GM21360 (cell line): ENCODE data around the gene RCC1.
"Not testable (repeated sequence)": the region's sequence is repeated elsewhere in the genome, so short reads cannot be mapped to it uniquely, and the experiment has no call there.

ENCODE experiments used
- ATAC-seq: cut with Tn5 transposase; IDR thresholded peaks from one replicate; pipeline ENCODE4 v1.9.1; 2021; ENCODE audit warnings: mild to moderate bottlenecking, moderate library complexity; ENCODE audit not compliant: unreplicated experiment

The RCC1 gene

DNA sequence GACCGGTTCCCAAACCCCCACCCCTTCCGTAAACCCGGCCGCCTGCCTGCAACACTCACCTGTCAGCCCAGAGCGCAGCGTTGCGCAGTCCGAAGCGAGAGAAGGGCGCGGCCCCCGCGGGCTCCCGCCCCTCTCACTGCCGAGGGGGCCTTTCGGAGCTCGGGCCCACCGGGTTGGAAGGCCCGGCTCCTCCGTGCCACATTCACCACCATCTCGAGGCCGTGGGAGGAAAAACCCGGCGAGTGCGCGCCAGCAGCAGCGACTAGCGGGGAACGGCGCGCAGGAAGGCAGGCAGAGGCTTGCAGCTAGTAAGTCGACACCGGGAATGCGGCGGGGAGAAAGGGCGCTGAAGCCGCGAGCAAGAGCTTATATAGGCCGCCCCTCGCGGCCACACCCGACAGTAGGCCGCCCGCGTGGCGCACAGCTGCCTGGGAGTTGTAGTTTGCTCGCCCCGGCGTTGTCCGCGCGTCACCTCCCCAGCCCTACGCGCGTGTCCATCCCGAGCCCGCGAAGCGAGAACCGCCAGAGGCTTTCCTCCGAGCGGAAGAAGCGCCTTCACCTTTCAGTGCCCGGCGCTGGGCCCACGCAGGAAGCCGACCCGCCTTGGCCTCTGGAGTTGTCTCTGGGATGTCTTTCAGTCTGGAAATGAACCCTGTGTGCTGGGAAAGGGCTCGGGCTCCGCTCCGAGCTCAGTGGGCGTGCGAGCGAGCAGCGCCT, 75.8 kb downstream of the RCC1 start:
- peak; percentile 70 for ATAC-seq

- ATAC-seq = peak; percentile 3
Measured at GRCh38 chr1:28582248-28582615, 76.4 kb downstream of the RCC1 start.

GRCh38 chr1:28586585-28587391, 80.9 kb downstream of the RCC1 start:
- not testable (repeated sequence) for ATAC-seq
